Tibial nerve (tissue), 4 donors: ENCODE data around the gene APBA1. TPM values are rescaled to one million over a fixed set of nuclear protein-coding genes. Genes with fewer than 3 reads are reported as not detected.

ENCODE experiments used
- DNase-seq, 2 donors: peaks; one replicate each; pipeline ENCODE4 v3.0.0-alpha.2; 2019; ENCODE audit warnings: low spot score in 2 of 2
- H3K27ac ChIP-seq, 4 donors: fragments of 200-600 bp; sonication (generic) in 3 of 4; one replicate each; pipeline ENCODE4 v1.5.1; 2017 to 2019; ENCODE audit warnings: mild to moderate bottlenecking in 1 of 4
- H3K27me3 ChIP-seq, 2 donors: fragments of 200-600 bp; sonication (generic) in 1 of 2; one replicate each; pipeline versions ENCODE4 v1.5.1 to v1.6.0; 2017 to 2019
- H3K36me3 ChIP-seq, 3 donors: fragments of 200-600 bp; sonication (generic); one replicate each; pipeline ENCODE4 v1.5.1; 2018 to 2019
- H3K4me1 ChIP-seq, 4 donors: fragments of 200-600 bp; sonication (generic) in 3 of 4; one replicate each; pipeline ENCODE4 v1.5.1; 2017 to 2019
- H3K4me3 ChIP-seq, 4 donors: fragments of 200-600 bp; sonication (generic) in 3 of 4; one replicate each; pipeline ENCODE4 v1.5.1; 2017 to 2019; ENCODE audit warnings: mild to moderate bottlenecking in 1 of 4, moderate library complexity in 1 of 4
- H3K9me3 ChIP-seq, 4 donors: fragments of 200-600 bp; sonication (generic) in 3 of 4; one replicate each; pipeline ENCODE4 v1.5.1; 2017 to 2019
- CTCF ChIP-seq, 5 experiments: fragments of 200-600 bp in 3 of 5; fragments of 450-650 bp in 2 of 5; sonication (generic) in 3 of 5; IDR thresholded peaks; one replicate each; pipeline ENCODE4 v1.5.1; 2016 to 2019; ENCODE audit warnings: antibody characterized with exemption in 5 of 5, mild to moderate bottlenecking in 3 of 5, moderate library complexity in 2 of 5
- EP300 ChIP-seq, 2 donors: sonication (generic); formaldehyde crosslinking; IDR thresholded peaks; one replicate each; pipeline ENCODE4 v1.6.1; 2017; ENCODE audit warnings: antibody characterized with exemption in 2 of 2, mild to moderate bottlenecking in 1 of 2
- POLR2A ChIP-seq, 2 donors: fragments of 450-650 bp; IDR thresholded peaks; one replicate each; pipeline ENCODE4 v1.6.1; 2017; ENCODE audit warnings: antibody characterized with exemption in 2 of 2, mild to moderate bottlenecking in 2 of 2, moderate library complexity in 2 of 2
- WGBS, 2 donors: methylation state at CpG; one replicate each; pipeline ENCODE4 v1.1.5; 2018; 5-methylcytosine and 5-hydroxymethylcytosine counted together
- total RNA-seq, 4 donors: library from RNA; depleted of rRNA; stranded (reverse); fragments of >200 nt; gene quantifications; one replicate each; pipeline ENCODE4 v1.1.0, GENCODE V29; 2016

Gene APBA1
- total RNA-seq, 4 donors from 2014 or later = 8.4 to 14.4 (median 9.8) TPM

GRCh38 chr9:69532396-69532795, 139.8 kb downstream of the APBA1 start:
- no peak for DNase-seq
- no peak for TF ChIP-seq EP300 (IDR thresholded peaks at IDR 0.05)
- TF ChIP-seq POLR2A (IDR thresholded peaks at IDR 0.05) = no peak
- no peak for TF ChIP-seq CTCF (IDR thresholded peaks at IDR 0.05)
- Histone ChIP-seq H3K9me3 (no peaks in the 10 kb centered on the region), H3K27me3 (no peaks in the 10 kb centered on the region), H3K4me3 (no peak overlapping the region), H3K4me1 (no peaks in the 10 kb centered on the region), H3K36me3 (no peaks in the 10 kb centered on the region), H3K27ac (no peak overlapping the region)
- 94% methylated on average over 4 of the region's 4 CpGs for WGBS, 2 donors

GRCh38 chr9:69527454-69527853, 144.7 kb downstream of the APBA1 start:
- WGBS, 2 donors = 87 to 96% methylated on average over 1 of the region's 1 CpG
- no peaks in the 10 kb centered on the region for H3K36me3 ChIP-seq
- H3K9me3 ChIP-seq = peaks cover 0 to 3% (median 2%) of the 10 kb centered on the region in 4 donors
- H3K4me3 ChIP-seq = no peak overlapping the region
- no peak overlapping the region for H3K27ac ChIP-seq
- no peak for DNase-seq
- no peaks in the 10 kb centered on the region for H3K4me1 ChIP-seq
- H3K27me3 ChIP-seq = no peaks in the 10 kb centered on the region
- TF ChIP-seq CTCF (IDR thresholded peaks at IDR 0.05) (no peak), POLR2A (IDR thresholded peaks at IDR 0.05) (no peak), EP300 (IDR thresholded peaks at IDR 0.05) (no peak)

GRCh38 chr9:69526699-69527098, 145.5 kb downstream of the APBA1 start:
- Histone ChIP-seq H3K27me3 (no peaks in the 10 kb centered on the region), H3K4me3 (no peak overlapping the region), H3K36me3 (no peaks in the 10 kb centered on the region), H3K27ac (no peak overlapping the region), H3K9me3 (peaks cover 0 to 3% (median 2%) of the 10 kb centered on the region in 4 donors), H3K4me1 (no peaks in the 10 kb centered on the region)
- no peak for DNase-seq
- TF ChIP-seq EP300 (IDR thresholded peaks at IDR 0.05) (no peak), CTCF (IDR thresholded peaks at IDR 0.05) (no peak), POLR2A (IDR thresholded peaks at IDR 0.05) (no peak)
- 92 to 96% methylated on average over 2 of the region's 2 CpGs for WGBS, 2 donors

- 38 to 40% methylated on average over 5 of the region's 5 CpGs for WGBS, 2 donors
- TF ChIP-seq POLR2A (IDR thresholded peaks at IDR 0.05) = no peak
- TF ChIP-seq EP300 (IDR thresholded peaks at IDR 0.05) = no peak
- TF ChIP-seq CTCF (IDR thresholded peaks at IDR 0.05) = no peak
- Histone ChIP-seq H3K9me3 (peaks cover 0 to 3% (median 0%) of the 10 kb centered on the region in 4 donors), H3K4me3 (no peak overlapping the region), H3K27ac (no peak overlapping the region), H3K27me3 (no peaks in the 10 kb centered on the region), H3K36me3 (peaks cover 0 to 22% (median 0%) of the 10 kb centered on the region in 3 donors), H3K4me1 (no peaks in the 10 kb centered on the region)
- DNase-seq = no peak
Observed at GRCh38 chr9:69519470-69520240, 152.5 kb downstream of the APBA1 start.
